GM12872 (cell line): ENCODE results near the gene CDH26.

ENCODE experiments used
- TF ChIP-seq, protein P1 (sequence below): IDR thresholded peaks from 3 replicates; pipeline ENCODE4 v1.5.1; 2011; ENCODE audit warnings: low read depth, mild to moderate bottlenecking, low read length, moderate library complexity; ENCODE audit not compliant: insufficient read depth

Gene CDH26

DNA sequence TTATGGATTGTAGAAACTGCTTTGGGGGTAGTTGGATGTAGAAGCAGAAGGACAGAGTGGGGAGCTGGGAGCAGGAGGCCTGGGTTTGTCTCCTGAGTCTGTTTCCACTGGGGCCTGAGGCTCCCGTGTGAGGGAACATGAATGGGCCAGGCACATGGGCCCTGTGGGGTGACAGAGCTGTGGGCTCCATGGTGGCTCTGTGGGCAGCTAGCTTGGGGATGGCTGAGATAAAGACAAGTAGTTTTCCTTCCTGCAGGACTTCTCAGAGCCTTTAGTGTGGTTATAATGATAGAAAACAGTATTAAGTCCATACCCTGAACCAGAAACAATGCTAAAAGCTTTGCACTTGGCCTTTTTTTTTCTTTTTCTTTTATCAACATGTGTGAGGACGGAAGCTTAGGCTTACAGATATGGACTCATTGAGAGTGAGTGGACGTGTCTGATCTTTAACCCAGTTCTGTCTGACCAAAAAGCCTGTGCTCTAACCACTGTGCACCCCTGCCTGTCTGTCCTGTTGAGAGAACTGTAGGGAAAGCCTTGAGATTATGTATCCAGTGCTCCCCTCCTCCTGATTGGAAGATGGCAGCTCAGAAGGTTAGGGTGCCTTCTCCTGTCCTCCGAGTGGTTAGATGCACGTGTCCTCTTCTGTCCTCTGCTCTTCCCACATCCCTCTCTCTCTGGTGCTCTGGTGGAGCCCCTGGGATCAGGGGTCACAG is 98.3 kb downstream of the CDH26 start:
- TF ChIP-seq, protein P1, sequence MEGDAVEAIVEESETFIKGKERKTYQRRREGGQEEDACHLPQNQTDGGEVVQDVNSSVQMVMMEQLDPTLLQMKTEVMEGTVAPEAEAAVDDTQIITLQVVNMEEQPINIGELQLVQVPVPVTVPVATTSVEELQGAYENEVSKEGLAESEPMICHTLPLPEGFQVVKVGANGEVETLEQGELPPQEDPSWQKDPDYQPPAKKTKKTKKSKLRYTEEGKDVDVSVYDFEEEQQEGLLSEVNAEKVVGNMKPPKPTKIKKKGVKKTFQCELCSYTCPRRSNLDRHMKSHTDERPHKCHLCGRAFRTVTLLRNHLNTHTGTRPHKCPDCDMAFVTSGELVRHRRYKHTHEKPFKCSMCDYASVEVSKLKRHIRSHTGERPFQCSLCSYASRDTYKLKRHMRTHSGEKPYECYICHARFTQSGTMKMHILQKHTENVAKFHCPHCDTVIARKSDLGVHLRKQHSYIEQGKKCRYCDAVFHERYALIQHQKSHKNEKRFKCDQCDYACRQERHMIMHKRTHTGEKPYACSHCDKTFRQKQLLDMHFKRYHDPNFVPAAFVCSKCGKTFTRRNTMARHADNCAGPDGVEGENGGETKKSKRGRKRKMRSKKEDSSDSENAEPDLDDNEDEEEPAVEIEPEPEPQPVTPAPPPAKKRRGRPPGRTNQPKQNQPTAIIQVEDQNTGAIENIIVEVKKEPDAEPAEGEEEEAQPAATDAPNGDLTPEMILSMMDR: no peak

DNA sequence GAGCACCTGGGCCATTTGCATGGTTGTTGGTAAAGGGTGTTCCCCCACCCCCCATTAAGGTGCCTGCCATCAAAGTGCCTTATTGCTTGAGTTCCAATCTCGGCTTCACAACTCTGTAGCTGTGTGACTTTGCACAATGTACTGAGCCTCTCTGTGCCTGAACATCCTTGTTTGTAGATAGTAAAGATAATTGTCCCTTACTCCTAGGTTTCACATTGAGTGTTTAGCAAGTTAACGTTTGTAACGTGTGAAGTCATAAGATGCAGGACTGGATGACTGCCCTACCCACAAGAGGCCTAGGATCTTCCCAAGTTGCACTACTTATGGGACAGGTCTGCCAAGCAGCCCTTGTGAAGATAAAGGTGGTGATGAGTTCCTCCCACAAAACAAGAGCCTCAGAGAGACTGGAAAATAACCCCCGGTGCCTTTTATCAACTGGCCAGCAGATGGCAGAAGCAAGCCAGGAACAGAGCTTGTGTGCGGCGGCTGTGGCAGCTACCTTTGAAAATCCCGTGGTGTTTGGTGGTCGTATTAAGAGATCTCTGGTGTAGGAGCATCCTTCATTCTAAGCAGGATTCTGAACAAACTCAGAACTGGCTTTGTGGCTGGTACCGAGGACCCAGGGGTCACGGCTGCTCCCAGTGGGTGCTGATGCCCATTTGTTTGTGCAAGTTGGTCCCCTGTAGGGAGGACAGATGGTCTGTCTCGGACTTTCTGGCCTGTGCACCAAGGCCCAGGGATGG is 99.1 kb downstream of the CDH26 start:
- TF ChIP-seq, protein P1: peak; percentile 80

DNA sequence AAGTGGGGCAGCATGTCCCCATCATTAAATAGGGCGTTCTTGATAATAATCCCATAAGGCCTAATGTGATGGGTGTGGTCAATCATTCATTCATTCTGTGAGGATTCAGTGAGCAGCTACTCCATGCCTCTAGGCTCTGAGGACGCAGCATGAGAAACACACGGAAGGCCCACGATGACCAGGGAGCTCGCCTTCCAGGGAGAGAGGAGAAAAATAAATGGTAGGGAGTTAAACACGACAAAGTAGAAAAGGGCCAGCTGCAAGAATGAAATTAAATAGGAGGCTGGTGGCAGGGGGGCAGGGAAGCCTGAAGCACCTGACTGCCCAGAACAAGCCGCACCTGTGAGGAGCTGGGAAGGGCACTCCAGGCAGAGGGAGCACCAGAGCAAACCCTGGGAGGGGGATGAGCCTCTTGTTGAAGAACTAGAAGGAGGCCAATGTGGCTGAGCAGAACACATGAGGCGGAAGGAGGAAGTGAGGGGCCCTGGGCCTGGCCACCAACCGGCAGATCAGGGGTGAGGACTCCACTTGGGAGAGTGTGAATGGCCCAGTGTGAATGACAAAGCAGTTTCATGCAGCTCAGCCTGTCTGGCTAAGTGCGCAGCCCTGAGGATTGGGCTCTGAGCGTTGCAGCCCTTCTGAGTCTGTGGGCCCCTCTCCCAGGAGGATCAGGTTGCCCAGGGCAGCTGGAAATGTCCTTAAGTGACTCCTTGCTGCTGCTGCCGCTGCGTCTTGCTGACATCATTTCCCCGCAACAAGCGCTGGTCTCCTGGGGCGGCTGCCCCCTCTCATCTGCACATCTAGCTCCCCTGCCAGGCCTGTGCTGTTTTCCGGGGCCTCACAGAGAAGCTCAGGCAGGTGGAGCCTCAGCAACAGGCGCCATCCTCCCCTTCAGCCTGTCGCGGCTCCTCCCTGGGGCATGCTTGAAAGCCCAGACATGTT is 99.9 kb downstream of the CDH26 start:
- TF ChIP-seq, protein P1: no peak

DNA sequence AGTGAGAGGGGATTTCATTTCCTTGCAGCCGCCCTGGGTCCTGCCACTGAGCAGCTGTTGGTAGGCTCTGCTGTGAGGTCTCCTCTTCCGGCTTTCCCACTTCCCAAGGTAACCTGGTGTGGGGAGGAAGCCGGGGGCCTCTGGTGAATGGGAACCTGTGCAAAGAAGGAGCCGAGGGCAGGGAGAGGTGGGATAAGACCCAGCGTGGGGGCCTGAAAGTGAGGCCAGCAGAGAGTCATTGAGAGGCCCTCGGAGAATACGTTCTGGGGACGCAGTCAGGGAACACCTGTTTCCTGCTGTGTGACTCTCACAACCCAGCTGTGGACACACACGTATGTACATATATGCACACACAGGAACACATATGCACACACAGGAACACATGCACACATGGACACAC is 100.7 kb downstream of the CDH26 start:
- TF ChIP-seq, protein P1: no peak

DNA sequence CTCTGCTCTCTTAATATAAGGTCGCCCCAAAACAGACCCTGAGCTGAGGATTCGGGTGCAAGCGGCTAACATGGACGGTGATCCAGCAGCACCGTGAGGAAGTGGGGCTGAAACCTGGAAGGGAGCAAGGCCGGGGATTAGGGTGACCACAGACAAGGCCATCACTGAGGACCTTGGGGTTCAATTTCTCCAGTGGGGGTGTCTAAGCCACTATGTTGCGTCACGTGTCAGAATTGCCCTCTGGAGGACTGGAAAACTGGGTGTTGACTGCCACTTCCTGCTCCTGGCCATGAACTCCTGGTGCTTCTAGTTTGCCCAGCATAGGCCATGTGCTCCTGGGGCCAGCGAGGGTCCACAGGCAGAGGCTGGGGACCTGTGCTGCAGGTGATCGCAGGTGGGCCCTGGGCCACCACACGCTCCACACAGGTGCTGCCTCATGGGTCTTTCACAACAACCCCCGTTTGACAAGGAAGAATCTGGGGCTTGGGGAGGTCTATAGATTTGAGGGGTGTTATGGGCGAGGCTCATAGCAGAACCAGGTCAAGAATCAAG is 101.9 kb downstream of the CDH26 start:
- TF ChIP-seq, protein P1: no peak

DNA sequence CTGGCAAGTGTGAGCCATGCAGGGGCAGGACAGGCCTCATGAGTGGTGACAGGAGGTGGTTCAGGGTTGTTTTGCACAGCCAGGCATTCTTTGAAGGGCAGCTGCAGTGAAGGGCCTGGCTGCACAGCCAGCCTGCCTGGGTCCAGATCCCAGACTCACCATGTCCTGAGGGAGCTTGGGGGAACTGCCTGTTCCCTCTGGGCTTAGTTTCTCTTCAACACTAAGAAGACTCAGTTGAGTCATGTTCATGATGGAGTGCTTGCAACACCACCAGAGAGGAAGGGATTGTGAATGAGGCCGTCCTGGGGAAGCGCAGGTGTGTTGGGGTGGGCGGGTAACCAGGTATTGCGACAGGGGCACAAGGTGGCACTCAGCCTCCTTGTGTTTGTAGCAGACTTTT is 102.4 kb downstream of the CDH26 start:
- TF ChIP-seq, protein P1: no peak
